8988T (cell line): ENCODE results near the gene GADL1.

ENCODE experiments used
- DNase-seq: peaks from one replicate; pipeline ENCODE4 v3.0.0; 2011

Gene GADL1

DNA sequence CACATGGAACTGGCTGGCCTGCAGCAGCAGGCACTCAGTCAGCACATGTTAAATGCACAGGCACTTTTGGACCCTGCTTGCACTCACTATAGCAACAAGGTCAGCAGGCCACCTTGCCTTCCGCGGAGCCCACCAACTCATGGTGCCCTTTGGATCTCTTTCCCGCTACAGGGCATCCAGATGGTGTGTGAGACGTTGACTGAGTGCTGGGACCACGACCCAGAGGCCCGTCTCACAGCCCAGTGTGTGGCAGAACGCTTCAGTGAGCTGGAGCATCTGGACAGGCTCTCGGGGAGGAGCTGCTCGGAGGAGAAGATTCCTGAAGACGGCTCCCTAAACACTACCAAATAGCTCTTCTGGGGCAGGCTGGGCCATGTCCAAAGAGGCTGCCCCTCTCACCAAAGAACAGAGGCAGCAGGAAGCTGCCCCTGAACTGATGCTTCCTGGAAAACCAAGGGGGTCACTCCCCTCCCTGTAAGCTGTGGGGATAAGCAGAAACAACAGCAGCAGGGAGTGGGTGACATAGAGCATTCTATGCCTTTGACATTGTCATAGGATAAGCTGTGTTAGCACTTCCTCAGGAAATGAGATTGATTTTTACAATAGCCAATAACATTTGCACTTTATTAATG is 203.1 kb downstream of the GADL1 start:
- no peak for DNase-seq

DNA sequence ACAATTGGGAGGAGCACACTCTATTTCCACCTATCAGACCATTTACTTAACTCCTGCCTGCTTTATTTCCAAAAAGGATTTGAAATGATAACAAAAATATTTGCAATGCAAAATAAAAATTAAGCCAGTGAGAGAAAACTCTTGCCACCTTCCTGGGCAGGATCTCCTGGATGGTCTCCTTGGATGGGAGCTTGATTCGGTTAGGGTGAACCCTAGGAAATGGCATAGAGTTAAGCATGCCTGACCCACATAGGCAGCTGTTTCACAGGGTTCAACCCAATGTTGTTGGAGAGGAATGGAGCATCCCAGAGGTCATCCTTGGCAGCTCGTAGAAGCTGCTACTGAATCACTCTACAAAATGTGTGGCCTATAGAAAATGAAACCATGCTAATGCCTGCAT is 204.3 kb downstream of the GADL1 start:
- no peak for DNase-seq

DNA sequence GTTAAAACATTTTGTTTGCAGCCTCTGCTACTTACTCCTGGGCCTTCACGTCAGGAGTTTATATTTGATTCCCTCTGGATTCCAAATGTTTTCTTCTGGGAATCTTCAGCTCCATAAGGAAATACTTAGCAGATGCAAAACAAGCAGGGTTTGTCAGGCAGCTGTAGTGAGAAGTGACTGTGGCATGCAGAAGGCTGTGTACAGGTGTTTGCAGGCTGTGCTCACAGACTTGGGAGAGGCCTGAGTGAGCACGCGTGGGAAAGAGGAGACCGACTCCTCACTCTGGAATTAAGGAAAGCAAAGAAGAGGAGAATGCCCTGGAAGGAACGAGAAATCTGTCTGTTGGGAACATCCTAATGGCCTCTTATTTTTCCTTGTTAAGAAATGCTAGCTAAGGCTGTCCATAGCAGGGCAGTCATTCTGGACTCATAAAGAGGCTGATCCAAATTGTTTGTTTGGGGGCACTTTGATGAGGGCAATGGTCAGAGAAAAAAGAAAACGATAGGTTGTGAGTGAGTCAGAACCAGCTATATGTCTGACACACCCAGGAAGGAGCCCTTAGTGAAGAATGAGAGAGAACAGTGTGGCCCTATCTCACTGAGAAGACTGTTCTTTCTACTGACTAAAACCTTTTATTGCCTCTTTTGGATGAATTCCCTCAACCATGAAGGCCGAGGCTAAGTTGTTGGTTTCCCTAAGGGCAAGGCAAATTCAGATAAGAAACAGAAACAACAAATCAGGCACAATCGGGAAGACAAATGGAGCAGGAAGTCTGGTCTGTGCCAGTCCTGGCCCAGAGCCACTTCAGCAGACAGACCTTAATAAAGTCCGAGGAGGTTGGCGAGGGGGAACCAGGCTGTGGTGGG is 205.5 kb downstream of the GADL1 start:
- DNase-seq = no peak

DNA sequence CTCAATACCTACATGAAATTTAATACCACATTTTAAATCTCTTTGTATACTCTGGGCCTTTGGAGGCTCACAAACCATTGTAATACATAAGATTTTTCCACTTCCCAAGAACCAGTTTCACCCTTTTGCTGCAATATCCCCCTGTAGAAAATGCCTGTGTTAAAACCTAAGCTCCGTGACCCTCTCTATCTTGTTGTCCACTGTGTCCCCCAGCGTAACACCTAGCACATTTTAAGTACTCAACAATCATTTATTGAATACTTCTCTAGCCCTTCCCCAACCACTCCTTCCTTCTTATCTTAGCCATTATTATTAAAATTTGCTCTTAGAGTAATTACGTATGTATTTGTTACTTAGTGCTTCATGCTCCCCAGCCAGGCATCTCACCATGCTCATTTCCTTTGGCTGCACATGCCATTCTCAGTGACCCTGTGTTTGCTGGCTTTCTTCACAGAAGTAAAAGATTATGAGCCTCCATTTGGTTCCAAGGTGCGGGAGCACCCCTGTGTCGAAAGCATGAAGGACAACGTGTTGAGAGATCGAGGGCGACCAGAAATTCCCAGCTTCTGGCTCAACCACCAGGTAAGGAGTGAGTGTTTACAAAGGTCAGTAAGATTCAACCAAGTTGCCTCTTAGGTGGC is 206.4 kb downstream of the GADL1 start:
- DNase-seq = no peak

DNA sequence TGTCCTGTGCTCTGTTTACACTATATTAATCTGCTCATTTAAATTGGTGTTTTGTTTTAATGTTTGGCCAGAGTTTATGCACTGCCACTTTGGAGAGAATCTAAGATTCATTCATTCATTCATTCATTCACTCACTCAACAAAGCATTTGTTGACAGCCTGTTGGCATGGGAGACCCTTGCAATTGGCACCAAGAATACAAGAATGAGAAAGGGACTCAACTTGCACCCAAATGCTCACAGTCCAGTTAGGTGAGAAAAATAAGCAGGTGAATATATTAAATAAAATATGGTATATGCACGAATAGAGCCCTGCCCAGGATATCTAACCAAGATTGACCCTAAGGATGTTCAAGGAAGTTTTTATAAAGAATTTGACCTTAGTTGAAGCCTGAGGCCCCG is 207.7 kb downstream of the GADL1 start:
- DNase-seq = no peak

DNA sequence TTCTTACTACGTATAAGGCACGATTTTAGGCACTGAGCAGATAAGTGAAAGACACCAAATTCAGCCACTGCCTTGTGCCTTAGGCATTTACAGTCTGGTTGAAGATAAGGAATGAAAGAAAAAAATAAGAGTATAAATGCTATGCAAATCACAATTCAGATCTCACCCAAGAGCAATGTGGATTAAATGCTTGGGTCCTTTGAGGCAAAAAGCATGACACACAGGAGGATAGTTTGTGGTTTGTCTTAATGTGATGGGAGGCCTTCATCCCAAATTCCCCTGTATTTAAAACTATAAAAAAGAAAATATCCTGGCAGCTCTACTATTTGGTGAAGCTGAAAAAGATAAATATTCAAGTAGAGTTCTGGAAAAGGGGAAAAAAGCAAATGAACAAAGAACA is 208.3 kb downstream of the GADL1 start:
- no peak for DNase-seq

DNA sequence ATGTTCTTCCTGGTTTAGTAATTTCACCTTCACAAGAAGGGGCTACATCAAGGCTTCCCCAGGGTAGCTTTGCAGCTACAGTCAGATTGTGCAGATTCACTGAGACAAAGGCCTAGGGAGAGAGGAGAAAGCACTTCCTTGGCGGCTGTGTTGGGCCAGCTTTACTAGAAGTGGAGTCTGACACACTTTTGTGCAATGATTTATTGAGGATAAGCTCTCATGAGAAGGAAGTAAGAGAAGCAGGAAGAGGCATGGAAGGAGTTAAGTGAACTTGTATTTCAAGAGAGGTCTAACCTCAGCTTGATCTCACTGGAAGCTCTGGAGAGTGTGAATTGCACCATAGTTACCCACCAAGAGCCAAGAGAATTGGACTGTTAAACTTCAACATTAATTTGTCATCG is 209.2 kb downstream of the GADL1 start:
- no peak for DNase-seq

DNA sequence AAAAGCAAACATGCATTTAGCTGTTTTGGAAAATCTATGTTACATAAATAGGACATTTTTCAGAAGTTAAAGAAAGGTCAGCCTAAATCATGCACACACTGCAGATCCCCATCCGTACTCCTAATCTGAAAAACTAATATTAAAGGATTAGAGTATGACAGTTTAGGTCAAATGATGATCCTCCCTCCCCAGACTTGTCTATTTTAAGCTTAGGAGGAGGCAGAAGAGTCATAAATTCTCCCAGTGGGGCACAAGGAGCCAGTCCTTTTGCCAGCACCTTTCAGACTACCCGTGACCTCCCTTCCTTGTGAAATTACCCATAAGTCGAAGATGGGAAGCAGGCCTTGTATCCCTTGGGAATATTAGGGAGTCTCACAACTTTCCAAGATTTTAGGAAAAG is 210.1 kb downstream of the GADL1 start:
- no peak for DNase-seq

DNA sequence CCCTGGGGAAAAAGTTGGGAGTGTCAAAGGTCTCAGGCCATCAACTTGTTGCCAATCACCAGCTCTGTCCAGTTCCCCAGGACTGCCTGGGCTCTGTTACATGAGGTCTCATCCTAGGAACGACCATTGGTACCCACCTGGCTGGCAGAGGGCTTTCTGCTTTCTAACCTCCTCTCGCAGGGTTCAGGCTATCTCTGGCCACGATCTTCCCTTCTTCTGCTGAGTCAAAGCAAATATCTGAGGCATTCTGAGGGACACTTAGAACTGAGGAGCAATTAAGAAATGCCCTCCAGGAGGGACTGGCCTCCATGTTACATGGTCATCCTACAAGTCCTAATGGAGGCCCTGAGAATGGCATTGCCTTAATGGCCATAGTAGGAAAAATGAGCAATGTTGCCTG is 210.7 kb downstream of the GADL1 start:
- no peak for DNase-seq

DNA sequence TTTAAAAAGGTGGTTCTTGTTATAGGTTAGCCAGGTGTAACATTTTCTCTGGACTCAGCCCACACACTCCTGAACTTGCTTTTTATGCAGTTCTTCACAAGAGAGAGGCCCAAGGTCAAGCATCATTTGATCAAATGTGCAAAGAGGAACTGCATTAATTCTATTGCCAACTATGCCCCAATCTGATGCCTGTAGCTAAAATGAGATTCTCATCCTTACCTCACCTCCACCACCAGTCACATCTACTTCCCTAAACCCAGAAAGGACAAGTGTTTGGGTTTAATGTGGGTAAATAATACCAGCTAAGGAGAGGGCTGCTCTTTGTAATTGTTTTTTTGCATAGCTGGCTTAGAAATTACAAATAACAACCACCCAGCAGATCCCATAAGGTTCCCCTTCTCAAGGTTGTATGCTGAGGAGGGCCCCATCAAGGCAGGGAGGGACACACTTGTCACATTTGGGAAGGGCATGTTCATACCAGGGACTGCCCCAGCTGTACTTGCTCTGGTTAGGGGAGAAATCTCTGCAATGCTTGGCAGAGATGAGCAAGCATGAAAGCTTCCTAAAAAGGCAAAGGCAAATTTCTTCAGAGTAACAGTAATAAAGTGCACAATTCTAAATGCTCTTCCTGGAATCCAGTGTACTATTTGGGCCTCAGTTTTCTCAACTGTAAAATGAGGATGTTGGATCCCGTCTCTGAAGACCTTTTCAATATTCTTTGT is 211.9 kb downstream of the GADL1 start:
- DNase-seq = no peak

DNA sequence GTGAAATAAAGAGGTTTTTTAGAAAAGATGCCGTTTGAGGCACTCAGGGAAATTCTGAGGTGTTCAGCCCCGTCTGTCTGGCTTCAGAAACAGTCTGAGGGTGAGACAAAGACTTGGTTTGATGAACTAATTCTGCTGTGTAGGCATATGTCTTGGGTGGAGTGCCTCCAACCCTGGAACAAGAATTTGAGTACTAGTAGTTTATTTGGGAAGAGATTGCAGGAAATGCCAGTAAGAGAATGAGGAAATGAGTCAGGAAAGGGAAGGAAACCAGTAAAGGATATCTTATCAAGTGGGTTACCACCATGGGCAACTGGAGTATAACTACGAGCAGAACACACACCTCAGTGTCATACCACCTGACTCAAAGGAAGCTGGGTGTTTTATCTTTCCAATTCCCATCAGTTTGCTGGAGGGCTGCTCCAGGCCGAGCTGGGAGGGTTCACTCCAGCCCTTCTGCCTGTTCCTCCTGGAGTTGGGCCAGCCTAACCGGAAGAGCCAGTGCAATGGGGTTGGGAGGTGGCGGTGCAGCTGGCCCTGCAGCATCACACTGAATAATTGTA is 212.7 kb downstream of the GADL1 start:
- peak; percentile 27 for DNase-seq

DNA sequence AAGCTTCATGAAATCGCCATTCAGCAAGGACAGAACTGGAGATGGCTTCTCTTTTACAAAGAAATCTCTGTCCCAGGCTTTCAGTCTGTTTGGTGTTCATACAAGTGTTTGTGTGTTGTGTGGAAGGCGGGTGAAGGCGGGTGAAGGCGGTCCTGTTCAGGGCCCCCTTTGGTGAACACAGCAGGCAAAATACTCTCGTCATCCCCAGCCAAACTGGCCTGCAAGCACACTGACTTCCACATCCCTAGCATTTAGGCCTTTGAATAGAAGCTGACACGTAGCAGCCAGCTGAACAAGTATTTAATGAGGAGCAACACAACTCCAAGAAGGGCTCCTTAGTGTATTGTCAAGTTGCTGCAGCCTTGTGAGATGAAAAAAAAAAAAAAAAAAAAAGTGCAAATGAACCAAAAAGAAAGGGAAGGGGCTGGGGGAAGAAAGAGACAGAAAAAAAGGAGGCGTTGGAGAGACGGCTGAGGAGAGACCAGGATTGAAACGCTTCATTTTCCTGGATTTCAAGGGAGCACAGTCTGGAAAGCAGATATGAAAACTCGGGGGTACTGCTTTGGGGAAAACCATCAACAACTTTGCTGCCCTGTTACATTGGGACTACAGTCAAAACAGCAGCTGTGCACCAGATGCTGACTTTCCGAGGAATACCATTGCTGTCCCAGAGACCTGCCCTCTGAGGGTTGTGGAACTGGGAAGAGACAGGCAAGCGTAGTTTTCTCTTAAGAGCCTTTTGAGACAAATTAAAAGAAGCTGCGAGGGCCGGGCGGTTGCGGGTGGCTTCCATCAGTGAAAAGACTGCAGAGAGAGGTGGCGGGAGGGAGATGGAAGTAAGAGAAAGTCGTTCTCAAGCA is 213.4 kb downstream of the GADL1 start:
- no peak for DNase-seq

DNA sequence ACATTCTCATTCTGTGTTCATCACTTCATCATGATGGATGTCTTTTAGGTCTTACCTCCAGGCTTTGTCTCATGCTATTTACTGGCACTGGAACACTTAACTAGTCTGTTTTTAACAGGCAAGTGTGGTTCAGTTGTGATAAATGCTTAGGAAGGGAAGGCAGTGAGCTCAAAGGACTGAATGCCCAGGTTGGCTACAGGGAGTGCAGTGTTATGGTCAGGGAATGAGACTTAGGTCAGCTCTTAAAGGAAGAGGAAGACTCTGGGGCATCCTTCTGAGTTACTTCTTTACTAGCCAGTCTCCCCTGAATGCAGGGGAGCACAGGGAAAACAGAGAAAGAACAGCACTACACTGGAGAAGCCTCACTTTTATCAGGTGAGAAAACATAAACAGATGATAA is 215.4 kb downstream of the GADL1 start:
- no peak for DNase-seq

DNA sequence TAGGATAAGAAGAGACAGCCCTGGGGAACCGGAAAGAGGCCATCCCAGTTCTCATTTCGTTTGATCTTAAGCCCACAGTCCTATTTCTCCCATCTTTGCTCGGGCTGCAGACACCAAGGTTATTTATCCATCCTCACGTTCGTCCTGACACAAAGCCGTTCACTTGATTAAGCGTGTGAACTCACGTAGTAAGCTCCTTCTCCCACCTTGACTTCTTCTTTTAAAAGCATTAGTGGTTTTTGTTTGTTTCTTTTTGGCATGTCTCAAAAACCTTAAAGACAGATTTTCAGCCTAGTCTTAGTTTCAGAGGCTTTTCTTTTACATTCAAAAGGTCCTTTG is 217.1 kb downstream of the GADL1 start:
- DNase-seq = no peak

DNA sequence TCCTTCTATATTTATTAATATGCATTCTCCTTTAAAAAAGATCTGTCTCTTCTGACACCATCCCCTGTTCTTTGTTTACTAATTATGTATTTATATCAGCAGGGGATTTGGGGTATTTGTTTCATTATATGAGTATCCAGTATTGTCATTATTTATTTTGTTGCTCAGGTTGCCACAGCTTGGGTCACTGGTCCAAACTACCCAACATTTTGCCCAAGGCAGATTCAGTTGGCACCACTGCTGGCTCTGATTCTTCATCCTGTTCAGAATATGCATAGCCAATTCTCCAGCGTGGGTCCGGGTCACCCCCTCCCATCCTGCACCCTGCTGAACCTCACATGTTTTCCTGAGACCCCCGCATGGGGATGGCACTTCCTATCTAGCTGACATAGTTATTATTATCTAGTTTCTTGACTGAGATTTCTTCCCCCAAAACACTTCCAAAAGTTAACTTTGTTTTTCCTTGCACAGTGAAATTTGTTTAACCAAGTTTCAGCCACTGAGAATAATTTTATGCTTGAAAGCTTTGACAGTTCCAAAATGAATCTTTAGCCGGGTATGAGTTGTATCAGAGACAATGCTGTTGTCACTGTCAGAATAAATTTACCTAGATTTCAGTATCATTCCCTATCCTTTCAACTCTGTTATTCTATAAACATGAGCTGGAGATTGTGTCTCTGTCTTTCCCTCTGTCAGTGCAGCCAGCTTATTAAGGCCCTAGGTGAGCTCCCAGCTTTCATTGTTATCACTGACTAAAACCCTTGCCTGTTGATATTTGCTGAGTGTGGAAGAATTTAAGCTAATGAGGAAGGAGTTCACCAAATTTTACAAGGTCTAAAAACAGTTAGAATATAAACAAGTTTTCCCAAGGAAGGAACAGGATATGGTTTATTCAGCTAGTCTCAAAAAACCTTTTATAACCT is 217.8 kb downstream of the GADL1 start:
- no peak for DNase-seq
